ENCODE data around the gene LGALS4.
"Not testable (repeated sequence)": the region's sequence is repeated elsewhere in the genome, so short reads cannot be mapped to it uniquely, and the experiment has no call there.

LGALS4 gene

DNA sequence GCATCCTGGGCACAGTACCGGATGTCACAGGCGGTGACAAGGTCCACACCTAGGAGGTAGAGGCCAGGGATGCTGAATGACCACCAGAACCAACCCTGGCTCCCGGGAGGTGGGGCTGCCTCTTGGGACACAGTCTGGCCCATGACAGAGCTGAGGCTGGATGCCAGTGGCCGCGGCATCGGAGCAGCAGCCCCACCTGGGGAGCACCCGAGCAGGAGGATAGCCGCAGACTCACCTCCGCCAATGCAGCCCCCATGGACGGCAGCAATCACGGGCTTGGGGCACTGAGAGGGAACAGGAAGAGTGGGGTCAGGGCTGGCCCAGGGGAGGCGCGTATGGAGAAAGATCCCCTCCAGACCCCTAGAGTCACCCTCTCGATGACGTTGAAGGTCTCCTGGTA is 4.3 kb upstream of the LGALS4 start:
- DNase-seq = no peak

DNA sequence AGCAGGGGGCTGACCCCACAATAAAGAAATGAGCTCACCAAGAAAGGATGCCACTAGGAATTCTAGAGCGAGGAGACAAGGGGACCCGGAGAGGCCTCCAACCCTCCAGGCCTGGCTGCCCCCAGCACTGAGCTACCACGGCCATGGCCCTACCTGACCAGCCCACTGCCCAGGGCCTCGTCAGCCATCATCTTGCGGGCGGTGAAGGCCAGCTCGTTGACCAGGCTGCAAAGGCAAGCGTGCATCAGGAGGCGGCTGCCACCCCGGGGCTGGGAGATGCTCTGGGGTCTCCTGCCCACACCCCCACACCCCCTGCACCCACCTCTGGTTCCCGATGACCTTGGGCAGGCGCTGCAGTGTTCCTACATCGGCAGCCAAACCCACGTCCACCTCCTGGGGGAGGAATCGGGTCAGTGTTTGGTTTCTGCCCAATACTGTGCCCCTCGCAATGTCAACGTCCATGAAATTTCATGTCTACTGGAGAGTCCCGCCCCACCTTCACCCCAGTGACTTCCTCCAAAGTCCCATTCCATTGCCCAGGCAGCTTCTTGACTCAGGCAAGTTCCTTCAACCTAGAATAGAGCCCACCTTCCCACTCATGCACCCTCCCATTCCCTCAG is 3.5 kb upstream of the LGALS4 start:
- no peak for DNase-seq

DNA sequence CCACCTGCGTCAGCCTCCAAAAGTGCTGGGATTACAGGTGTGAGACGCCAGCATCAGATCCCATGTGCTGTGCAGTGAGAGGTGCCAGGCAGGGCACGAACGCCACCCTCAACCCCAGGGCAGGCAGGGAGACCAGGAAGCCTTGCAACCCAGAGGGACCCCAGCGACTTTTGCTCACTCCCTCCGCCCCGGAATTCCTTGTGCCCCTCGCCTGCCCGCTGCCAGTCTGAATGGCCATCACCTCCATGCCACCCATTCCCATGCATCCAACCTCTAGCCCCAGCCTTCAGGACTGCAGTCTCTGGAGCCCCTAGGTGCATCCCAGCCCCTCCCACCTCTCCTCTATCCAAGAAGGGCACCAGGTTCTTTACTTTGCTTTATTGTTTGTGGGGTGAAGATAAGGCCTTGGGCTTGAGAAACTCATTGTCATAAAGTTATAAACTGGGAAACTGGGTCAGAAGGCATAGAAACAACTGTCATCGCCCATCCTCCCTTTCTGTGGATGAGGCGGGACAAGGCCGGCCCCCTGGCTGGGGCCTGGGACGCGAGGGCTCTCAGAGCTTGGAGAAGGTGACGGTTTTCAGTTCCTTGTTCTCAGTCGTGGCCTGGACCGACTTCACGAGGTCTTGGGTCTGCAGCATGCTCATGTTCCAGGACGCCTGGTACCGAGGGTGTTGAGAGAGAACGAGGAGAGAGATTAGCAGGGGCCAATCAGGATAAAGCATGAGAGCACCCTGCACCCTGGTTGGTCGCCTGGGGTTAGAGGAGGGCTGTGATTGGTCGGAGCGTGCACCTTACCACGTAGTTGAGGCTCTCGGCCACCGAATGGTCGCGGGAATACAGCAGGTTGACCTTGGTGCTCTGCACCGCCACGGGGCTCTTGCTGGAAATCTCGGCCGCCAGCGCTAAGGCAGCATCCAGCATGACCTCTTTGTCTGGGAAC is 2.6 kb upstream of the LGALS4 start:
- no peak for DNase-seq

DNA sequence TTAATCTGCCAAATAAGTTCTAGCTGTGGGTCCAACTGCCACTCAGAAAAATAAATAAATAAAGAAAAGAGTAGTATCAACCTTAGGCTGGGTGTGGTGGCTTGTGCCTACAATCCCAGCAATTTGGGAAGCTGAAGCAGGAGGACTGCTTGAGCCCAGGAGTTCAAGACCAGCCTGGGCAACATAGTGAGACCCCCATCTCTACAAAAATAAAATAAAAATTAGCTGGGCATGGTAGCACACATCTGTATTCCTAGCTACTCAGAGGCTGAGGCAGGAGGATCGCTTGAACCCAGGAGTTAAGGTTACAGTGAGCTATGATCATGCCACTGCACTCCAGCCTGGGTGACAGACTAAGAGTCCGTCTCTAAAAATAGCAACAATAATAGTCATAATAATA is 1.2 kb upstream of the LGALS4 start:
- DNase-seq = not testable (repeated sequence)

DNA sequence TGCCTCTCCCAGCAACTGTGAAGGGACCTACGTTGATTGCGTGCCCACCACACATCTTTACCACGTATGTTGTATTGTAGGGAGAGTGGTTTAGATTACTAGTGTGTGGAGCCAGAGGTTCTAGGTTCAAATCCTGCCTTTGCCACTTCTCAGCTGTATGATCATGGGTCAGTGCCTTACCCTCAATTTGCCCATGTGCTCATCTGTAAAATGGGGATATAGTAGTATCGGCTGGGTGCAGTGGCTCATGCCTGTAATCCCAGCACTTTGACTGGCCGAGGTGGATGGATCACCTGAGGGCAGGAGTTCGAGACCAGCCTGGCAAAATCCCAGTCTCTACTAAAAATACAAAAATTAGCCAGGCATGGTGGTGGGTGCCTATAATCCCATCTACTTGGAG is 578 bp upstream of the LGALS4 start:
- DNase-seq = no peak

DNA sequence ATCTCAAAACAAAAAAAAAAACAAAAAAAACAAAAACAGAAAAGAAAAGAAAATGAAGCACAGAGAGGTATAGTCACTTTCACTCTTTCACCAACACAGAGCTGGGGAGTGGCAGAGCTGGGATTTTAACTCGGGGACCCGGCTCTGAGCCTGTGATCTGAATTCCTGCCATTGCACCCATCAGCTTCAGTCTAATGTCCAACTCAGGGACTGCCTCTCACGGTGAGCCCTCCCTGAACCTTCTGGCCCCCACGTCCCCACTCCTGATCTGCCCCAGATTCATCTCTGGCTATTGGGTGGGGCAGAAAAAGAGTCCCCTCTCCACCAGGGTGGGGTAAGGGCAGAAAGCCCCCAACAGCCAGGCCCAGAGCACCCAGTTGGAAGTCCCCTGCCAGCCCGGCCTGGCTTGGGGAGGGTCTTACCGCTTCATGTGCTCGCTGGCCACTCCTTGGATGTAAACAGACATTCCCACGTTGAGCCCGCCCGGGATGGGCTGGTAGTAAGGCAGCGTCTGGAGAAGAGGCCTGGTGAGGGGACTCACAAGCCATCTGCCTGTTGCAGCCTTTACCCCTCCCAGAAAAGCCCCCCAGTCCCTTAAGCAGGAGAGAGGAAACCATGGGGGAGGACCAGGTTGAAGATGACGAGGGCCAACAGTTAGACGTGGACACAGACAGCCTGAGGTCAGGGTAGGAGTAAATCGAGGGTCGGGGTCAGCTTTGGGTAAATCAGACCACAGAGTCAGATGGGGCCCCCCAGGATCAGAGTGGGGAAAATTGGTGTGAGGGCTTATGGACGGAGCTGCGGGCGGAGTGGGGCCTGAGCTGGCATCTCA is 520 bp downstream of the LGALS4 start:
- DNase-seq = no peak

DNA sequence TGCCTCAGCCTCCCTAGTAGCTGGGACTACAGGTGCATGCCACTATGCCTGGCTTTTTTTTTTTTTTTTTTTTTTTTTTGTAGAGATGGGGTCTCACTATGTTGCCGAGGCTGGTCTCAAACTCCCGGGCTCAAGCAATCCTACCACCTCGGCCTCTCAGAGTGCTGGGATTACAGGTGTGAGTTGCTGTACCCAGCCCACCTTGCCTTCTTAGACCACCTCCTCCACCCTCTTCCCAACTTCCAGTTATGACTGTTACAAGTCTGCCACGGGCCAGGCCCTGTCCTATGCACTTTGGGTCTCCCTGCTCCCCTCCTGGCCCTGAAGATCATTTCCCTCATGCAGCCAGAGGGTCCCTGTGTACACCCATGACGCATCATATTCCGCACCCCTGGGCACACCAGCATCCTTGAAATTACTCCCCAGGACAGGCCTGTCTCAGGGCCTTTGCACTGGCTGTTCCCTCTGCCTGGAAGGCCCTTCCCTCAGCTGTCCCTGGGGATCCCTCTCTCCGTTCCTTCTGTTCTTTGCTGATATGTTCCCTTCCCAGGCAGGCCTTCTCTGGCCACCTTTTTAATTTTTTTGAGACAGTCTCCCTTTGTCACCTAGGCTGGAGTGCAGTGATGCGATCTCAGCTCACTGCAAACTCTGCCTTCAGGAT is 3.0 kb downstream of the LGALS4 start:
- DNase-seq = no peak

DNA sequence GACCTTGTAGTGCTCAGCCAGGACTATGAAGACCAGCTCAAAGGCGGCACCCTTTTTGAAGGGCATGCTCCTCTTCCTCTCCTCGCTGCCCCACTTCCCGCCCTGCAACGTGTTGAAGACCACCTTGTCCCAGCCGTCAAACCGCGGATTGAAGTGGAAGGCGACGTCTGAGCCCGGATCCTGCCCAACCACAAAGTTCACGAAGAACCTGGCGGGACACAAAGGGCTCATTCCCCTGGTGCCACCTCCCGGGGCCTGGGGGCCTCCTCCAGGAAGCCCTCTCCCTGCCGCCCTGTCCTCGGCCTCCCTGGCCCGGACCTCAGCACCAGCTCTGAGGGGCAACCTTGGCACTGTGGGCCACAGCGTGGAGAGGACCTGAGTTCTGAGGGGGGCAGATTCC is 4.0 kb downstream of the LGALS4 start:
- DNase-seq = no peak

DNA sequence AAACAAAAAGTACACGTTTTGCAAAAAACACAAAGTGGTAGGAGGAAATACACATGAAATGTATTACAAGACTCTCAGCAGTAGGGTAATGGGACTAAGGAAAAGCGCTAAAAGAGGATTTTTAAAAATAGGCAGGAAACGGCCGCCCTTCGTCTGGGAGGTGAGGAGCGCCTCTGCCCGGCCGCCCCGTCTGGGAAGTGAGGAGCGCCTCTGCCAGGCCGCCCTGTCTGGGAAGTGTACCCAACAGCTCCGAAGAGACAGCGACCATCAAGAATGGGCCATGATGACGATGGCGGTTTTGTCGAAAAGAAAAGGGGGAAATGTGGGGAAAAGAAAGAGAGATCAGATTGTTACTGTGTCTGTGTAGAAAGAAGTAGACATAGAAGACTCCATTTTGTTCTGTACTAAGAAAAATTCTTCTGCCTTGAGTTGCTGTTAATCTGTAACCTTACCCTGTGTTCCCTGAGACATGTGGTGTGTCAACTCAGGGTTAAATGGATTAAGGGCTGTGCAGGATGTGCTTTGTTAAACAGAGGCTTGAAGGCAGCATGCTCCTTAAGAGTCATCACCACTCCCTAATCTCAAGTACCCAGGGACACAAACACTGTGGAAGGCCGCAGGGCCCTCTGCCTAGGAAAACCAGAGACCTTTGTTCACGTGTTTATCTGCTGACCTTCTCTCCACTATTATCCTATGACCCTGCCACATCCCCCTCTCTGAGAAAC is 5.2 kb downstream of the LGALS4 start:
- not testable (repeated sequence) for DNase-seq

DNA sequence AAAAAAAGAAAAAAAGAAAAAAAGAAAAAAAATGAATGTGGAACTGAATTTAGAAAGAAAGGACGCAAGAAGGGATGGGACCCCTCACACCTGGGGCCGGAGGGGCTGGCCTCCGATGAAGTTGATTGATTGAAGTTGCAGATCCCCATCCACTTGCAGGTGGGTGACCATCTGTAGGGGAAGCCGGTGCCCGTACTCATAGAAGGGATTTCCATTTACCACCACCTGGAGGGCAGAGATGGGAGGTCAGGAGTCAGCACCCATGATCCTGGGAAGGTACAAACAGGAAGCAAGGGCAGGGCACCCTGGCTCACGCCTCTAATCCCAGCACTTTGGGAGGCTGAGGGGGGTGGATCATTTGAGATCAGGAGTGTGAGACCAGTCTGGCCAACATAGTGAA is 6.4 kb downstream of the LGALS4 start:
- DNase-seq = no peak

DNA sequence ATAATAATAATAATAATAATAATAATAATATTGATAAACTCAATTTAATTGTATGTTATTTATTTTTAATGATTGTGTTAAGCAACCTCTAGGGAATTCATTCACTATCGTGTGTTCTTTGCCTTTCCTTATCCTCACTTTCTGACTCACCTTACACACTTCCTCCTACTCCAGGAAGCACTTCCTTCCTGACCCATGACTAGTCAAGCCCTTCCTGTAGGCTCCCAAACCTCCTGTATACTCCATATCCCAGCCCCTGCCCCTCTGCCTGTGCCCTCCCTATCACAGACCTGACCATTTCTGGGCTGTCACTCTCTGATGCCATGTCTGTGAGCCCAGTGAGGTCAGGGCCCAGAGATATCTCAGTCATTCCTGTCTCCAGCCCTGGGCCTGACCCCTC is 7.6 kb downstream of the LGALS4 start:
- DNase-seq = no peak

DNA sequence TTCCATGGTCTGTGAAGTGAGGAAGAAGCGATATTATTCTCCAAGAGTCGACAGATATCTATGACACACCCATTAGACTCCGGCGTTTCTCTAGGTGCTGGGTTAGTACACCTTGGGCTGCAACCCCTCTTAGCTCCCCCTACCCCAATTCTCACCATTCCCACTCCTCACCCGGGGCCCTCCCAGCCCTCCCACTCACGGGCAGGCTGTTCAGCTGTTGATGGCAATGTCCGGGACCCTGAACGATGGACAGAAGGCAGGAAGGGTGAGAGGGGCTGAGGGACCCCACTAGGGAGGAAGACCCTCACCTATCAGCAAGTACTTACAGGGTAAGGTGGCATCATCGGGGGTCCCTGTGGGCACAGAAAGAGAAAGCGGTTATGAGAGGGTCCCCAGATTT is 9.2 kb downstream of the LGALS4 start:
- no peak for DNase-seq

DNA sequence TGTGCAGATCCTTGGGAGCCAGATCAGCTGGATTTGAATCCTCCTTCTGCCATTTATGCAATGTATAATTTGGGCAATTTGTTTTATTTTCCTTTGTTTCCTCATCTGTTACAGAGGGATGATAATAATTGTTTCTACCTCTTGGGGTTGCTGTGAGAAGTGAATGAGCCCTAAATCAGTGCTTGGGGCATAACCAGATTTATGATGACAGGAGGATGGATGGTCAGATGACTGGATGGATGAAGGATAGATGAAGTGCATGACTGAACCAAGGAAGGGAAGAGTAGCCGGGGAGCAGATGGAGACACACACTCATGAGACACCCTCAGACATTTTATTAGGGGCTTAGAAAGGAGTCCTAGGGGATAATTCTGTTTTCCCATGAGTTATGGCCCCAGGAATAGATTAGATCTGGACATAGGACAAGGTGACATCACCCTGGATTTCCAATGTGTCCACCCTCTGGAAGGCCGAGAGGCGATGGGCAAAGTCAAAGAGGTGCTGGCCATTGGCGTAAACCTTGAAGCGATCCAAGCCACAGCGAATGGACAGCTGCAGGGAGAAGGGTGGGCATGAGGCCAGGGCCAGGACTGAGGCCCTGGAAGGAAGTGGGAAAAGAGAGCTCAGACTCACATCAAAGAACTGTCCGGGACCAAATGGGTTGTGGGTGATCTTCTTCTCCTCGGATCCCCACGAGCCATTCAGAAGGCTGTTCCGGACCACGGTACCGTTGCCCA is 11.2 kb downstream of the LGALS4 start:
- no peak for DNase-seq

DNA sequence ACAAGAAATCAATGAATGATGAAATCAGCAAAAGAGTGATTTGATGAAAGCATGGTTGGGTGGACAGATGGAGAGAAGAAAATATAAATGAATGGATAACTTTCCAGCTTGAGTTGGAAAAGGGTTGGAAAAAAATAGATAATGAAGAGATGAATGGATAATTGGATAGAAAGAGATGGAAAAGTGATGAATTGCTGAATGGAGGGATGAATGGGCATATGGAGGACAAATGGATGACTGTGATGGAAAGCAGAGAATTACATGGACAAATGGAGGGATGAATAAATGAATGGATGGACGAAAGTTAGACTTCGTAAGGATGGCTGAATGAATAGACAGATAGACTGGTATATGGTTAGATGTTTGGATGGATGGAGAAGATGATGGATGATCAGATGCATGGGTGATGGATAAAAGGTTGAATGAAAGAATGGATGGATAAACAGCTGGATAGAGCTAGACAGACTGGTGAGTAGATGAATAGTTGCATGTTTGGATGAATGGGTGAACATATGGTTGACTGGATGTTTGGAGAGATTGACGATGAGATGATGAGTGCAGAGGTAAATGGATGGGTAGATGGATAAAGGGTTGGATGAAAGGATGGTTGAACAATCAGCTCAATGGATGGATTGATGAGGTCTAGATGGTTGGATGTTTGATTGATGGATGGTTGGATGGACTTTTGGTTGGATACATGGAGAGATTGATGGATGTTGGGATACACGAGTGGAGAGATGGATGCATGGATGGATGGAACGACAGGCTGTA is 12.0 kb downstream of the LGALS4 start:
- no peak for DNase-seq

DNA sequence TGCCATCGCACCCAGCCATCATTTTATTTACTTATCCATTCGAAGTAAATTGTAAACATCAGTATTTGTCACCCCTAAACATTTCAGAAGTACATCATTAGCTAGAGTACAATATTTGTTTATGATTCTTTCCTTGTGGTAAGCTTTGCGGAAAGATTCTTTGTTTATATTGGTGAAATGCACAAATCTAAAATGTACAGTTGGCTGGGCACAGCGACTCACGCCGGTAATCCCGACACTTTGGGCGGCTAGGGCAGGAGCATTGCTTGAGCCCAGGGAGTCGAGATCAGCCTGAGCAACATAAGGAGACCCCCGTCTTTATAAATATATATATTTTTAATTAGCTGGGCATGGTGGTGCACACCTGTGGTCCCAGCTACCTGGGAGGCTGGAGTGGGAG is 13.6 kb downstream of the LGALS4 start:
- no peak for DNase-seq

DNA sequence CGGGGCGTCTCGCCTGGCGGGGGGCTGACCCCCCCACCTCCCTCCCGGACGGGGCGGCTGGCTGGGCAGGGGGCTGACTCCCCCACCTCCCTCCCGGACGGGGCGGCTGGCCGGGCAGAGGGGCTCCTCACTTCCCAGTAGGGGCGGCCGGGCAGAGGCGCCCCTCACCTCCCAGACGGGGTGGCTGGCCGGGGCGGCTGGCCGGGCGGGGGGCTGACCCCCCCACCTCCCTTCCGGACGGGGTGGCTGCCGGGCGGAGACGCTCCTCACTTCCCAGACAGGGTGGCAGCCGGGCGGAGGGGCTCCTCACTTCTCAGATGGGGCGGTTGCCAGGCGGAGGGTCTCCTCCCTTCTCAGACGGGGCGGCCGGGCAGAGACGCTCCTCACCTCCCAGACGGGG is 15.0 kb downstream of the LGALS4 start:
- not testable (repeated sequence) for DNase-seq

DNA sequence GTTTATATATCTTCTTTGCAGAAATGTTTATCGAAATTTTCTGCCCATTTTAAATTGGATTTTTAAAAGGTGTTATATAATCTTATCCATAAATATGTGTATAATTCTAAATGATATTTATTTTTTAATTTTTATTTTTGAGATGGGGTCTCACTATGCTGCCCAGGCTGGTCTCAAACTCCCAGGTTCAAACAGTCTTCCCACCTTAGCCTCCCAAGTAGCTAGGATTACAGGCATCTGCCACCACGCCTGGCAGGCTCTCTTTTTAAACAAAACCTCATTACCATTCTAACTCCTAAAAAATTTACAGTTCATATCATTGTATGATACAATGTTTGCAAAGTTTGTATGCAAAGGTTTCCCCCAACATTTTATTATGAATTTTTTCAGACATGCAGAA is 16.6 kb downstream of the LGALS4 start:
- DNase-seq = no peak

DNA sequence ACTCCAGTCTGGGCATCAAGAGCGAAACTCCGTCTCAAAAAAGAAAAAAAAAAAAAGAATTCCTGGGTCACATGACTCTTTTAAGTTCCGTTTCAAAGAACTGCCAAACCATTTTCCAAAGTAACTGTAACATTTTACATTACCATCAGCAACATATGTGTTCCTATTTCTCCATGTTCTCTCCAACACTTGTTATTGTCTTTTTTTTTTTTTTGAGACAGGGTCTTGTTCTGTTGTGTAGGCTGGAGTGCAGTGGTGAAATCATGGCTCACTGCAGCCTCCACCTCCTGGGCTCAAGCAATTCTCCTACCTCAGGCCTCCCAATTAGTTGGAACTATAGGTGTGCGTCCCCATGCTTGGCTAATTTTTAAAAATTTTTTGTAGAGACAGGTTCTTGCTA is 17.2 kb downstream of the LGALS4 start:
- no peak for DNase-seq

DNA sequence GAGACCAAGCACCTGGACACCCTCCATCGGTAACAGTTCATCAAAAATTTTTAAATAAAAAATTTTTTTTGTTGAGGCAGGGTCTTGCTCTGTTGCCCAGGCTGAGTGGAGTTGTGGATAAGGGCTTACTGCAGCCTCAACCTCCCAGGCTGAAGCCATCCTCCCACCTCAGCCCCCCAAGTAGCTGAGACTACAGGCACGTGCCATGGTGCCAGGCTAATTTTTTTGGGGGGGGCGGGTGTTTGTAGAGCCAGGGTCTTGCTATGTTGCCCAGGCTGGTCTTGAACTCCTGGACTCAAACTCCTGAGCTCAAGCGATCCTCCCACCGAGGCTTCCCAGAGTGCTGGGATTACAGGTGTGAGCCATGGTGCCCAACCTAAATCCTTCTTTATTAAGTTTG is 19.1 kb downstream of the LGALS4 start:
- no peak for DNase-seq

DNA sequence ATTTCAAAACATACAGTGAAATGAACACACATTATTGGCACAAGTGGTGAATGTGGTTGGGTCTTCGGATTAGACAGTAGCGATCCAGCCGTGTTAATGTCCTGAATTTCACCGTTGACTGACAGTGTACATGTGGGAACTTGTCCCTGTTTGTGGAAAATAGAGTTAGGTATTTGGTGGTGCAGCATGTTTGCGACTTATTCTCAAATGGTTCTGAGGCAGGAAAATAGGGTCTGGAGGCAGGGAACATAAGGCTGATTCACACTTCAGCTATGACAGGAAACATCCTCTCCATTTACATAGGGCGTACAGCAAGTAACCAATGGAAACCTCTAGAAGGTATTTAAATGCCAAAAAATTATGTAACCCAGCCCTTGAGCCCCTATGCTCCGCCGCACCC is 19.6 kb downstream of the LGALS4 start:
- no peak for DNase-seq
